OCI-LY3 (cell line): Measurements from ENCODE around the gene TCTN2.

Source experiments
- H2AFZ ChIP-seq: fragments of 200-600, 300-600 bp; shearing (Covaris generic); 2 replicates; pipeline ENCODE4 v1.6.0; 2014; ENCODE audit warnings: antibody characterized with exemption, low read depth, low read length
- H3K27ac ChIP-seq: fragments of 200-600, 300-600 bp; sonication (generic); 2 replicates; pipeline ENCODE4 v1.5.1; 2014; ENCODE audit warnings: mild to moderate bottlenecking, low read length, moderate library complexity, mixed read lengths
- H3K27me3 ChIP-seq: fragments of 200-600, 300-600 bp; sonication (generic); 2 replicates; pipeline ENCODE4 v1.6.1; 2014; ENCODE audit warnings: low read depth, low read length, mixed read lengths
- H3K36me3 ChIP-seq: fragments of 200-600, 300-600 bp; sonication (generic); replicated peaks from 2 replicates; pipeline ENCODE3; 2014; ENCODE audit warnings: low read depth, low read length, mixed read lengths
- H3K4me1 ChIP-seq: fragments of 300-600, 200-600 bp; sonication (generic); 2 replicates; pipeline ENCODE4 v1.6.1; 2014; ENCODE audit warnings: low read length, mixed read lengths
- H3K4me2 ChIP-seq: fragments of 200-600, 300-600 bp; sonication (generic); 2 replicates; pipeline ENCODE4 v1.6.1; 2014; ENCODE audit warnings: low read length, mixed read lengths
- H3K4me3 ChIP-seq: fragments of 300-600, 200-600 bp; sonication (generic); 2 replicates; pipeline ENCODE4 v1.5.1; 2014; ENCODE audit warnings: antibody characterized with exemption, mild to moderate bottlenecking, low read length, moderate library complexity
- H3K79me2 ChIP-seq: fragments of 300-600, 200-600 bp; shearing (Covaris generic); 2 replicates; pipeline ENCODE4 v1.6.1; 2014; ENCODE audit warnings: mild to moderate bottlenecking, low read length, mixed read lengths
- H3K9ac ChIP-seq: fragments of 300-600, 200-600 bp; shearing (Covaris generic); 2 replicates; pipeline ENCODE4 v1.6.0; 2014; ENCODE audit warnings: mild to moderate bottlenecking, low read length, moderate library complexity
- H3K9me3 ChIP-seq: fragments of 200-600, 300-600 bp; shearing (Covaris generic); 2 replicates; pipeline ENCODE4 v1.6.1; 2014; ENCODE audit warnings: low read length, mixed read lengths; ENCODE audit not compliant: insufficient read depth
- H4K20me1 ChIP-seq: fragments of 200-600, 300-600 bp; sonication (generic); 2 replicates; pipeline ENCODE4 v1.6.1; 2016; ENCODE audit warnings: low read length, mixed read lengths; ENCODE audit not compliant: insufficient read depth
- CTCF ChIP-seq: fragments of 200-600, 300-600 bp; sonication (generic); IDR thresholded peaks from 2 replicates; pipeline ENCODE4 v1.5.1; 2014; ENCODE audit warnings: antibody characterized with exemption, low read length, low read depth
- EZH2phosphoT487 ChIP-seq: fragments of 200-600 bp; shearing (Covaris generic); IDR thresholded peaks from 2 replicates; pipeline ENCODE4 v1.6.1; 2018; ENCODE audit warnings: antibody characterized with exemption, mixed run types, low read depth

TCTN2 gene

GRCh38 chr12:123683964-123684363 is 13.1 kb downstream of the TCTN2 start:
- no peaks in the 10 kb centered on the region for H3K79me2 ChIP-seq
- no peaks in the 10 kb centered on the region for H3K9me3 ChIP-seq
- no peak overlapping the region; the same call in 1 of the 2 replicates for H3K27ac ChIP-seq
- TF ChIP-seq EZH2phosphoT487 = no peak
- no peak for TF ChIP-seq CTCF
- no peaks in the 10 kb centered on the region for H3K36me3 ChIP-seq
- H3K4me2 ChIP-seq = no peak overlapping the region
- H4K20me1 ChIP-seq = peaks cover 3% of the 10 kb centered on the region; the same call in 1 of the 2 replicates
- H3K27me3 ChIP-seq = no peaks in the 10 kb centered on the region
- no peak overlapping the region for H3K4me3 ChIP-seq
- H3K4me1 ChIP-seq = peaks cover 36% of the 10 kb centered on the region
- H2AFZ ChIP-seq = no peak overlapping the region
- H3K9ac ChIP-seq = no peak overlapping the region

- no peak overlapping the region for H3K4me2 ChIP-seq
- no peak overlapping the region for H3K4me3 ChIP-seq
- no peak for TF ChIP-seq EZH2phosphoT487
- no peak for TF ChIP-seq CTCF
- H3K4me1 ChIP-seq = peaks cover 28% of the 10 kb centered on the region
- H2AFZ ChIP-seq = no peak overlapping the region
- H3K9ac ChIP-seq = no peak overlapping the region
- no peak overlapping the region for H3K27ac ChIP-seq
- H3K9me3 ChIP-seq = no peaks in the 10 kb centered on the region
- no peaks in the 10 kb centered on the region for H4K20me1 ChIP-seq
- H3K79me2 ChIP-seq = no peaks in the 10 kb centered on the region
- H3K27me3 ChIP-seq = no peaks in the 10 kb centered on the region; the same call in 1 of the 2 replicates
- H3K36me3 ChIP-seq = peaks cover 2% of the 10 kb centered on the region
Measured at GRCh38 chr12:123686636-123687190, 15.8 kb downstream of the TCTN2 start.

- Histone ChIP-seq H3K27ac (no peak overlapping the region), H3K27me3 (no peaks in the 10 kb centered on the region; the same call in 1 of the 2 replicates), H3K79me2 (no peaks in the 10 kb centered on the region), H3K36me3 (peaks cover 2% of the 10 kb centered on the region), H3K9me3 (no peaks in the 10 kb centered on the region), H3K4me2 (no peak overlapping the region), H4K20me1 (no peaks in the 10 kb centered on the region), H3K9ac (no peak overlapping the region), H3K4me3 (no peak overlapping the region), H2AFZ (no peak overlapping the region), H3K4me1 (peaks cover 13% of the 10 kb centered on the region)
- TF ChIP-seq EZH2phosphoT487 = no peak
- TF ChIP-seq CTCF = no peak
Measured at GRCh38 chr12:123690191-123690840, 19.4 kb downstream of the TCTN2 start.

GRCh38 chr12:123696207-123696606 is 25.3 kb downstream of the TCTN2 start:
- Histone ChIP-seq H3K4me2 (no peak overlapping the region), H4K20me1 (no peaks in the 10 kb centered on the region), H3K27me3 (no peaks in the 10 kb centered on the region), H3K9ac (no peak overlapping the region), H3K4me3 (no peak overlapping the region), H3K4me1 (no peaks in the 10 kb centered on the region), H3K27ac (no peak overlapping the region), H3K36me3 (peaks cover 2% of the 10 kb centered on the region), H3K79me2 (no peaks in the 10 kb centered on the region), H2AFZ (no peak overlapping the region), H3K9me3 (no peaks in the 10 kb centered on the region)
- TF ChIP-seq CTCF = no peak
- TF ChIP-seq EZH2phosphoT487 = no peak
